Measurements from ENCODE around the gene STC2. TPM values are rescaled to one million over a fixed set of nuclear protein-coding genes. Genes with fewer than 3 reads are reported as not detected.
A peak's percentile ranks its signal among the peaks of the same experiment; 100 is the strongest.

STC2 gene
- polyA plus RNA-seq, 3 donors, result not detected

GRCh38 chr5:173314166-173314952 is 13.9 kb downstream of the STC2 start:
- H3K27me3 Mint-ChIP-seq (ENCODE audit: low read depth in 3 of 3), result peaks cover 15 to 44% (median 27%) of the 10 kb centered on the region in 3 donors
- H3K36me3 Mint-ChIP-seq, result no peaks in the 10 kb centered on the region
- Histone ChIP-seq H3K27ac (ENCODE audit: low read depth in 1 of 2, low read length in 2 of 2) (no peak overlapping the region), H3K27me3 (ENCODE audit: control insufficient read depth in 2 of 2, insufficient read depth in 2 of 2, low read length in 2 of 2) (peaks cover 0 to 26% of the 10 kb centered on the region in 2 donors), H3K79me2 (ENCODE audit: insufficient read depth, low read length) (no peaks in the 10 kb centered on the region), H3K4me3 (replicated peaks in 1 of 3; ENCODE audit: low read depth in 2 of 3, low read length in 3 of 3) (no peak overlapping the region), H4K20me1 (ENCODE audit: insufficient read depth, low read length) (no peaks in the 10 kb centered on the region), H3K9ac (ENCODE audit: insufficient read depth, low read length, poor library complexity, severe bottlenecking) (no peak overlapping the region), H3K4me1 (ENCODE audit: control insufficient read depth in 1 of 2, insufficient read depth in 2 of 2, low read length in 2 of 2) (peaks cover 0 to 8% of the 10 kb centered on the region in 2 donors), H3K36me3 (replicated peaks in 1 of 2; ENCODE audit: control insufficient read depth in 1 of 2, insufficient read depth in 2 of 2, low read length in 2 of 2) (no peaks in the 10 kb centered on the region), H3K9me3 (replicated peaks in 1 of 2; ENCODE audit: control insufficient read depth in 1 of 2, insufficient read depth in 1 of 2, low read length in 2 of 2) (peaks cover 0 to 1% of the 10 kb centered on the region in 2 donors), H3K4me2 (replicated peaks; ENCODE audit: extremely low read depth, low read length, poor library complexity, severe bottlenecking) (no peak overlapping the region), H2AFZ (ENCODE audit: insufficient read depth, low read depth, low read length, poor library complexity, severe bottlenecking) (no peak overlapping the region)
- DNase-seq, result no peak
- intact Hi-C loops (cut with micrococcal nuclease), result no loop called here
- TF ChIP-seq CTCF (IDR thresholded peaks at IDR 0.05), result no peak
- H3K27ac Mint-ChIP-seq, result peak overlapping the region in 2 of 7 donors; percentile 15 to 35
- no peaks in the 10 kb centered on the region for H3K9me3 Mint-ChIP-seq
- 85% methylated on average over 8 of the region's 12 CpGs for WGBS (ENCODE audit: insufficient coverage)
- H3K4me3 Mint-ChIP-seq, result no peak overlapping the region
- H3K4me1 Mint-ChIP-seq, result peaks cover 11% of the 10 kb centered on the region

- peaks cover 0 to 8% of the 10 kb centered on the region in 2 donors for H3K4me1 ChIP-seq (ENCODE audit: control insufficient read depth in 1 of 2, insufficient read depth in 2 of 2, low read length in 2 of 2)
- no peak for DNase-seq
- no peak overlapping the region for H2AFZ ChIP-seq (ENCODE audit: insufficient read depth, low read depth, low read length, poor library complexity, severe bottlenecking)
- Mint-ChIP-seq H3K27ac (no peak overlapping the region), H3K4me1 (peaks cover 11% of the 10 kb centered on the region), H3K36me3 (no peaks in the 10 kb centered on the region), H3K4me3 (peak overlapping the region in 1 of 2 donors; percentile 40), H3K9me3 (peaks cover 2 to 5% (median 4%) of the 10 kb centered on the region in 7 donors), H3K27me3 (ENCODE audit: low read depth in 3 of 3) (peaks cover 19 to 37% (median 25%) of the 10 kb centered on the region in 3 donors)
- H3K9ac ChIP-seq (ENCODE audit: insufficient read depth, low read length, poor library complexity, severe bottlenecking), result no peak overlapping the region
- H3K36me3 ChIP-seq (replicated peaks in 1 of 2; ENCODE audit: control insufficient read depth in 1 of 2, insufficient read depth in 2 of 2, low read length in 2 of 2), result no peaks in the 10 kb centered on the region
- H3K4me3 ChIP-seq (replicated peaks in 1 of 3; ENCODE audit: low read depth in 2 of 3, low read length in 3 of 3), result no peak overlapping the region
- H3K9me3 ChIP-seq (replicated peaks in 1 of 2; ENCODE audit: control insufficient read depth in 1 of 2, insufficient read depth in 1 of 2, low read length in 2 of 2), result peaks cover 0 to 4% of the 10 kb centered on the region in 2 donors
- no peak for TF ChIP-seq CTCF (IDR thresholded peaks at IDR 0.05)
- H3K27ac ChIP-seq (ENCODE audit: low read depth in 1 of 2, low read length in 2 of 2), result no peak overlapping the region
- no peaks in the 10 kb centered on the region for H4K20me1 ChIP-seq (ENCODE audit: insufficient read depth, low read length)
- intact Hi-C loops (cut with micrococcal nuclease), result no loop called here
- WGBS (ENCODE audit: insufficient coverage), result 80% methylated on average over 1 of the region's 3 CpGs
- H3K79me2 ChIP-seq (ENCODE audit: insufficient read depth, low read length), result no peaks in the 10 kb centered on the region
- H3K27me3 ChIP-seq (ENCODE audit: control insufficient read depth in 2 of 2, insufficient read depth in 2 of 2, low read length in 2 of 2), result peaks cover 0 to 26% of the 10 kb centered on the region in 2 donors
- no peak overlapping the region for H3K4me2 ChIP-seq (replicated peaks; ENCODE audit: extremely low read depth, low read length, poor library complexity, severe bottlenecking)
Observed at GRCh38 chr5:173313351-173313801, 14.8 kb downstream of the STC2 start.
